Subcutaneous abdominal adipose tissue (tissue), 5 donors: ENCODE results near the gene KCNMA1.

Source experiments
- H3K27ac ChIP-seq: one replicate; pipeline ENCODE4 v1.7.0; 2013; ENCODE audit warnings: low read depth, mild to moderate bottlenecking, inconsistent platforms, low read length, moderate library complexity
- H3K27me3 ChIP-seq, 5 donors: one replicate each; pipeline ENCODE4 v1.7.0; 2013; ENCODE audit warnings: low read length in 5 of 5, inconsistent platforms in 1 of 5; ENCODE audit not compliant: control insufficient read depth in 5 of 5, insufficient read depth in 4 of 5
- H3K36me3 ChIP-seq, 5 donors: one replicate each; pipeline ENCODE4 v1.7.0; 2013; ENCODE audit warnings: low read length in 5 of 5; ENCODE audit not compliant: control insufficient read depth in 5 of 5, insufficient read depth in 5 of 5
- H3K4me1 ChIP-seq, 5 donors: one replicate each; pipeline ENCODE4 v1.7.0; 2013; ENCODE audit warnings: low read length in 5 of 5, mild to moderate bottlenecking in 3 of 5, moderate library complexity in 1 of 5; ENCODE audit not compliant: control insufficient read depth in 5 of 5, insufficient read depth in 5 of 5
- H3K4me3 ChIP-seq, 5 donors: one replicate each; pipeline ENCODE4 v1.7.0; 2013; ENCODE audit warnings: low read length in 5 of 5, low read depth in 1 of 5
- H3K9ac ChIP-seq, 5 donors: one replicate each; pipeline ENCODE4 v1.7.0; 2013; ENCODE audit warnings: low read length in 5 of 5, mild to moderate bottlenecking in 4 of 5, moderate library complexity in 3 of 5
- H3K9me3 ChIP-seq, 5 donors: one replicate each; pipeline ENCODE4 v1.7.0; 2013; ENCODE audit warnings: low read length in 5 of 5; ENCODE audit not compliant: control insufficient read depth in 5 of 5
- donor health status: healthy.
- donor health status: healthy.
- donor health status: healthy.
- donor health status: healthy.
- donor health status: healthy.

KCNMA1 gene

GRCh38 chr10:77600640-77601039, 37.0 kb downstream of the KCNMA1 start:
- Histone ChIP-seq H3K9me3 (no peaks in the 10 kb centered on the region), H3K9ac (no peak overlapping the region), H3K4me3 (no peak overlapping the region), H3K27ac (no peak overlapping the region), H3K36me3 (no peaks in the 10 kb centered on the region), H3K27me3 (peaks cover 0 to 15% (median 3%) of the 10 kb centered on the region in 5 donors), H3K4me1 (peaks cover 0 to 20% (median 4%) of the 10 kb centered on the region in 5 donors)

- peaks cover 0 to 15% (median 3%) of the 10 kb centered on the region in 5 donors for H3K27me3 ChIP-seq
- no peaks in the 10 kb centered on the region for H3K9me3 ChIP-seq
- H3K27ac ChIP-seq = no peak overlapping the region
- H3K4me3 ChIP-seq = no peak overlapping the region
- H3K9ac ChIP-seq = no peak overlapping the region
- no peaks in the 10 kb centered on the region for H3K36me3 ChIP-seq
- peaks cover 0 to 16% (median 4%) of the 10 kb centered on the region in 5 donors for H3K4me1 ChIP-seq
Measured at GRCh38 chr10:77599651-77600050, 38.0 kb downstream of the KCNMA1 start.

GRCh38 chr10:77598606-77599005, 39.0 kb downstream of the KCNMA1 start:
- Histone ChIP-seq H3K4me1 (peaks cover 0 to 15% (median 4%) of the 10 kb centered on the region in 5 donors), H3K27ac (no peak overlapping the region), H3K36me3 (no peaks in the 10 kb centered on the region), H3K4me3 (no peak overlapping the region), H3K9me3 (no peaks in the 10 kb centered on the region), H3K9ac (no peak overlapping the region), H3K27me3 (peaks cover 0 to 15% (median 0%) of the 10 kb centered on the region in 5 donors)

GRCh38 chr10:77597560-77597959, 40.0 kb downstream of the KCNMA1 start:
- H3K27ac ChIP-seq = no peak overlapping the region
- no peak overlapping the region for H3K9ac ChIP-seq
- peaks cover 0 to 7% (median 0%) of the 10 kb centered on the region in 5 donors for H3K27me3 ChIP-seq
- no peaks in the 10 kb centered on the region for H3K9me3 ChIP-seq
- H3K4me1 ChIP-seq = peaks cover 0 to 8% (median 0%) of the 10 kb centered on the region in 5 donors
- no peaks in the 10 kb centered on the region for H3K36me3 ChIP-seq
- no peak overlapping the region for H3K4me3 ChIP-seq

GRCh38 chr10:77594471-77594783, 43.2 kb downstream of the KCNMA1 start:
- H3K36me3 ChIP-seq = no peaks in the 10 kb centered on the region
- H3K4me3 ChIP-seq = no peak overlapping the region
- peaks cover 0 to 8% (median 0%) of the 10 kb centered on the region in 5 donors for H3K4me1 ChIP-seq
- H3K9ac ChIP-seq = no peak overlapping the region
- H3K9me3 ChIP-seq = no peaks in the 10 kb centered on the region
- no peak overlapping the region for H3K27ac ChIP-seq
- no peaks in the 10 kb centered on the region for H3K27me3 ChIP-seq

- Histone ChIP-seq H3K4me3 (no peak overlapping the region), H3K4me1 (peaks cover 0 to 8% (median 0%) of the 10 kb centered on the region in 5 donors), H3K27ac (no peak overlapping the region), H3K36me3 (no peaks in the 10 kb centered on the region), H3K9me3 (no peaks in the 10 kb centered on the region), H3K9ac (no peak overlapping the region), H3K27me3 (no peaks in the 10 kb centered on the region)
Measured at GRCh38 chr10:77593771-77594470, 43.7 kb downstream of the KCNMA1 start.

GRCh38 chr10:77592946-77593636, 44.5 kb downstream of the KCNMA1 start:
- H3K9me3 ChIP-seq = no peaks in the 10 kb centered on the region
- no peaks in the 10 kb centered on the region for H3K36me3 ChIP-seq
- no peak overlapping the region for H3K27ac ChIP-seq
- no peak overlapping the region for H3K9ac ChIP-seq
- no peaks in the 10 kb centered on the region for H3K27me3 ChIP-seq
- no peak overlapping the region for H3K4me3 ChIP-seq
- peaks cover 0 to 8% (median 0%) of the 10 kb centered on the region in 5 donors for H3K4me1 ChIP-seq

GRCh38 chr10:77592510-77592909, 45.1 kb downstream of the KCNMA1 start:
- Histone ChIP-seq H3K27ac (no peak overlapping the region), H3K4me3 (no peak overlapping the region)

GRCh38 chr10:77591238-77591880, 46.2 kb downstream of the KCNMA1 start:
- H3K4me3 ChIP-seq = no peak overlapping the region
- H3K36me3 ChIP-seq = no peaks in the 10 kb centered on the region
- H3K27ac ChIP-seq = no peak overlapping the region
- peaks cover 0 to 8% (median 0%) of the 10 kb centered on the region in 5 donors for H3K4me1 ChIP-seq
- no peaks in the 10 kb centered on the region for H3K27me3 ChIP-seq
- no peaks in the 10 kb centered on the region for H3K9me3 ChIP-seq
- no peak overlapping the region for H3K9ac ChIP-seq

More at GRCh38 chr10:77592510-77592909, 45.1 kb downstream of the KCNMA1 start:
- Histone ChIP-seq H3K4me1 (peaks cover 0 to 8% (median 0%) of the 10 kb centered on the region in 5 donors), H3K27me3 (no peaks in the 10 kb centered on the region), H3K9me3 (no peaks in the 10 kb centered on the region), H3K9ac (no peak overlapping the region), H3K36me3 (no peaks in the 10 kb centered on the region)
